Small intestine (tissue), 7 donors: Measurements from ENCODE around the gene CAMTA1. TPM values are rescaled to one million over a fixed set of nuclear protein-coding genes. Genes with fewer than 3 reads are reported as not detected.
"Not testable (repeated sequence)": the region's sequence is repeated elsewhere in the genome, so short reads cannot be mapped to it uniquely, and the experiment has no call there.

Experiments used
- DNase-seq, 2 donors: peaks; one replicate each; pipeline versions ENCODE4 v3.0.0 to v3.0.0-alpha.2; 2013
- FAIRE-seq: peaks from 2 replicates; lab custom pipeline; 2012; peaks lifted over from hg19 to GRCh38; lab: Jason Lieb, UNC
- H3K27ac ChIP-seq, 3 donors: one replicate each; pipeline ENCODE4 v1.5.1; 2013; ENCODE audit warnings: low read length in 2 of 3, mild to moderate bottlenecking in 2 of 3, control low read depth in 1 of 3, inconsistent platforms in 1 of 3, low read depth in 1 of 3, moderate library complexity in 1 of 3
- H3K27me3 ChIP-seq, 3 donors: one replicate each; pipeline ENCODE4 v1.6.1; 2013; ENCODE audit warnings: low read length in 3 of 3, inconsistent platforms in 1 of 3; ENCODE audit not compliant: control insufficient read depth in 3 of 3, insufficient read depth in 3 of 3
- H3K36me3 ChIP-seq, 3 donors: one replicate each; pipeline ENCODE4 v1.6.1; 2013; ENCODE audit warnings: low read length in 3 of 3, inconsistent platforms in 1 of 3, low read depth in 1 of 3, mild to moderate bottlenecking in 1 of 3, moderate library complexity in 1 of 3; ENCODE audit not compliant: control insufficient read depth in 3 of 3, insufficient read depth in 2 of 3
- H3K4me1 ChIP-seq, 3 donors: one replicate each; pipeline ENCODE4 v1.6.1; 2013; ENCODE audit warnings: low read length in 2 of 3, inconsistent platforms in 1 of 3, low read depth in 1 of 3, mild to moderate bottlenecking in 1 of 3, moderate library complexity in 1 of 3; ENCODE audit not compliant: control insufficient read depth in 3 of 3, insufficient read depth in 2 of 3
- H3K4me3 ChIP-seq, 3 donors: one replicate each; pipeline ENCODE4 v1.5.1; 2013; ENCODE audit warnings: low read length in 3 of 3, control low read depth in 1 of 3, inconsistent platforms in 1 of 3, low read depth in 1 of 3, mild to moderate bottlenecking in 1 of 3, moderate library complexity in 1 of 3
- H3K9me3 ChIP-seq, 2 donors: one replicate each; pipeline ENCODE4 v1.6.1; 2013; ENCODE audit warnings: low read depth in 1 of 2, low read length in 1 of 2; ENCODE audit not compliant: control insufficient read depth in 2 of 2, insufficient read depth in 1 of 2
- WGBS, 3 donors: extraction: QIAGEN DNeasy Blood & Tissue Kit; methylation state at CpG; one replicate each; pipeline ENCODE4 v1.1.7; 2013; 5-methylcytosine and 5-hydroxymethylcytosine counted together
- polyA plus RNA-seq, 4 donors: library from polyadenylated mRNA; stranded (reverse) in 3 of 4; unstranded in 1 of 4; fragments of 200-250 nt in 3 of 4; fragments of 120-200 nt in 1 of 4; gene quantifications; one replicate each; pipeline versions ENCODE4 v1.2.1 to v1.2.3, GENCODE V29; 2013
- donor health status: healthy with polysubstance abuse.
- donor health status: control.
- donor health status: control.
- donor health status: Bipolar disorder and iron deficiency.
- donor health status: healthy.

Gene CAMTA1
- polyA plus RNA-seq, 4 donors = 57.6 to 177 (median 147) TPM

DNA sequence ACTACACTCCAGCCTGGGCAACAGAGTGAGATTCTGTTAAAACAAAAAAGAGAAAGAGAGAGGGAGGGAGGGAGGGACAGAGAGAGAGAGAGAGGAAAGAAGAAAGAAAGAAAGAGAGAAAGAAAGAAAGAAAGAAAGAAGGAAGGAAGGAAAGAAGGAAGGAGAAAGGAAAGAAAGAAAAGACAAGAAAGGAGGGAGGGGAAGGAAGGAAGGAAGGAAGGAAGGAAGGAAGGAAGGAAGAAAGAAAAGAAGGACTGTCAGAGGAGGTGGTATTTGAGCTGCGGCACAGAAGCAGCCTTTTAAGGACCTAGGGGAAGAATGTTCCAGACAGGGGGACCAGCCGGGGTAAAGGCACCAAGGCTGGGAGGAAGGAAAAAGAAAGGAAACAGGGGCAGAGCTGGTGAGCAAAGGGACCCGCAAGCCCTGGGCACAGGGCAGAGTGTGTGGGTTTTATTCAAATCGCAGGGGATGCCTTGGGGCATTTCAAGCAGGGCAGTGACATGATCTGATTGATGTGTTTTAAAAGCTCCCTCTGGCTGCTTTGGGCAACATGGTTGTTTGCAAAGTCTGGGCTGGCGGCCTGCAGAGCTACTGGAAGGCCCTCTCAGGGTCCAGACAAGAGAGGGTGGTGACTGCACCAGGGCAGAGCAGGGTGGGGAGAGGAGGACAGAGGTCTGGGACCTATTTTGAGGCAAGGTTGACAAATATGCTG is 808.9 kb downstream of the CAMTA1 start:
- H3K27ac ChIP-seq = no peak overlapping the region
- no peaks in the 10 kb centered on the region for H3K4me1 ChIP-seq
- peaks cover 0 to 2% (median 0%) of the 10 kb centered on the region in 3 donors for H3K27me3 ChIP-seq
- no peaks in the 10 kb centered on the region for H3K36me3 ChIP-seq
- 59 to 74% (median 67%) methylated on average over 5 of the region's 5 CpGs for WGBS, 3 donors
- H3K4me3 ChIP-seq = no peak overlapping the region
- no peak for FAIRE-seq
- no peaks in the 10 kb centered on the region for H3K9me3 ChIP-seq
- DNase-seq = no peak

DNA sequence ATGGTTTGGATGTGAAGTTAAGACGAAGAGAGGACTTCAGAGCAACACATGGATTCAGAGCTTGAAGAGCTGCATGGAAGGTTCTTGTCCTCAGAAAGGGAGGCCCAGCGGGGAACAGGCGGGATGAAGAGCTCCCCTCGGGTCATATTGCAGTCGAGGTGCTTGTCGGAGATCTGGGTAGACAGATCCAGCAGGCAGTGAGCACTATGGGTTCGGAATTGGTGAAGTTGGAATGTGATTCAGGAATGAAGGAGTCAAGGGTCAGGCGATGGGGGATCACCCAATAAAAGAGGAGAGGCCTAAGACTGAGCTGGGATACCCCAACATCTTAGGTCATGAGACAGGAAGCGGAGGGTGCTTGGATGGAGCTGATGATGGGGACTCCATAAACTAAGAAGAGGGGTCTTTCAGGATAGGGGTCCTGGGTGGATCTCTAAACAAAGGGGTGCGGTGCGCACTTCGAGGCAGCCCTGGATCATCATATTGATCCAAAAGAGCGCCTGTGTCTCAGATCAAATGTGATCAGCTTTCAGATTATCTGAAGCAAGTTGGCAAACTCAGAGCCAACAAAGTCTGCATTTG is 809.6 kb downstream of the CAMTA1 start:
- FAIRE-seq = no peak
- WGBS, 3 donors = 87 to 89% (median 88%) methylated on average over 13 of the region's 13 CpGs
- Histone ChIP-seq H3K36me3 (no peaks in the 10 kb centered on the region), H3K27ac (no peak overlapping the region), H3K4me1 (no peaks in the 10 kb centered on the region), H3K4me3 (no peak overlapping the region), H3K27me3 (peaks cover 0 to under 1% (median 0%) of the 10 kb centered on the region in 3 donors), H3K9me3 (no peaks in the 10 kb centered on the region)
- no peak for DNase-seq

DNA sequence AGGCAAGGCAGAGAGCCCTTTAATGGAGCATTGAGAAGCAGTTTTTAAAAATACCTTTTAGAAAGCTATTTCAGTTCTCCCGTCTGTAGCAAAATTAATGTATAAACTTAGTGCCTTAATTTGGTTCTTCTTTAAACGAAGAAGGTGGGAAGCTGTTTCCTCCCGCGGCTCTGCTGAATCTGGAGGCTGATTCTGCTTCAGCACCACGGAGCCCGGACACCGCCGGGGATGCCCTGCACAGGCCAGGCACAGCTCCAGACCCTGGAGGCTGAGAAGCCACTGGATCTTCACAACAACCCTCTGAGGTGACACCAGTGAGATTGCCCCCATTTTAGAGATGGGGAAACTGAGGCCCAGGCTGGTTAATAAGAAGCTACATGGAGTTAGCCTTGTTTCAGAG is 810.1 kb downstream of the CAMTA1 start:
- DNase-seq (no peak), FAIRE-seq (no peak)
- H3K9me3 ChIP-seq = no peaks in the 10 kb centered on the region
- 67 to 82% (median 72%) methylated on average over 8 of the region's 8 CpGs for WGBS, 3 donors
- H3K4me1 ChIP-seq = no peaks in the 10 kb centered on the region
- no peak overlapping the region for H3K27ac ChIP-seq
- no peaks in the 10 kb centered on the region for H3K27me3 ChIP-seq
- H3K36me3 ChIP-seq = no peaks in the 10 kb centered on the region
- H3K4me3 ChIP-seq = no peak overlapping the region

DNA sequence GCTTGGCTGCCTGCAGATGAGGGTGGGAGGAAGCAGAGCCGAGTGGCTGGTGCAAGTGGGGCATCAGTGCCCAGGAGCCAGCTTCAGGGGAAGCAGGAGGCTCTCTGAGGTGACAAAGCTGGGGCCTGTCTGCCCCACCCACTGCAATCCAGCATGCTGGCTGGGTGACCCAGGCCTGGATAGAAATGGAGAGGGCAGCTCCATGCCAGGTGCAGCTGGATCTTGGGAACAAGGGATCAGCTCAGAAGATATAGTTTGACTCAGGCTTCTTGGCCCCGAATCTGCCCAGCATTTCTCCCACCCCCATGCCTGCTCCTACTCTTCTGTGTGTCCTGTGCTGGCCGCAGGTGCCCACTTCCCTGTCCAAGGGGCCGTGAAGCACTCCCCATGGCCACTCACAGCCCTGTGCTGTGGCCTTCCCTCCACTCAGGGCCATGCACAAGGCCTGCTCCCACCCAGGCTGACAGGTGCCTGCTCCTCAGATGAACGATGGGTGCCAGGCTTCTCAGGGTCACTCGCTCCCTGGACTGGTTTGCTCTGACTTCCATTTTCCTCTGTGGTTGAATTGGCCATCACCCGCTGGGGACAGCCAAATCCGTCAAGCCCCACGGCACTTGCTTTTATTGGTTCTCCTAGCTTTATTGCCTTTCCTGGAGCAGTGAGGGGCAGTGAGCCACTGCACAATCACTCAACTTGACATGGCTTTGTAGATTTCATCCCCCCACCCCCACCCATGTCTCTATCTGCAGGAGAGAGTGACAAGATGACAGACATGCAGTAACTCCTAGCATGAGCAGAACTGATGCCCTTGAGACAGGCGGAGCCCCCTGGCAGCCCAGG is 811.1 kb downstream of the CAMTA1 start:
- FAIRE-seq (no peak), DNase-seq (no peak)
- Histone ChIP-seq H3K27ac (no peak overlapping the region), H3K9me3 (no peaks in the 10 kb centered on the region), H3K4me3 (no peak overlapping the region), H3K4me1 (no peaks in the 10 kb centered on the region), H3K27me3 (no peaks in the 10 kb centered on the region), H3K36me3 (no peaks in the 10 kb centered on the region)
- WGBS, 3 donors = 73 to 77% (median 76%) methylated on average over 10 of the region's 10 CpGs

DNA sequence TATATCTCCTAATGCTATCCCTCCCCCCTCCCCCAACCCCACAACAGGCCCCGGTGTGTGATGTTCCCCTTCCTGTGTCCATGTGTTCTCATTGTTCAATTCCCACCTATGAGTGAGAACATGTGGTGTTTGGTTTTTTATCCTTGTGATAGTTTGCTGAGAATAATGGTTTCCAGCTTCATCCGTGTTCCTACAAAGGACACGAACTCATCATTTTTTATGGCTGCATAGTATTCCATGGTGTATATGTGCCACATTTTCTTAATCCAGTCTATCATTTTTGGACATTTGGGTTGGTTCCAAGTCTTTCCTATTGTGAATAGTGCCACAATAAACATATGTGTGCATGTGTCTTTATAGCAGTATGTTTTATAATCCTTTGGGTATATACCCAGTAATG is 812.8 kb downstream of the CAMTA1 start:
- H3K9me3 ChIP-seq, H3K27ac ChIP-seq, FAIRE-seq, H3K4me1 ChIP-seq, H3K4me3 ChIP-seq, DNase-seq, H3K36me3 ChIP-seq, H3K27me3 ChIP-seq: not testable (repeated sequence)
- WGBS, 3 donors = 90 to 97% (median 90%) methylated on average over 2 of the region's 3 CpGs

DNA sequence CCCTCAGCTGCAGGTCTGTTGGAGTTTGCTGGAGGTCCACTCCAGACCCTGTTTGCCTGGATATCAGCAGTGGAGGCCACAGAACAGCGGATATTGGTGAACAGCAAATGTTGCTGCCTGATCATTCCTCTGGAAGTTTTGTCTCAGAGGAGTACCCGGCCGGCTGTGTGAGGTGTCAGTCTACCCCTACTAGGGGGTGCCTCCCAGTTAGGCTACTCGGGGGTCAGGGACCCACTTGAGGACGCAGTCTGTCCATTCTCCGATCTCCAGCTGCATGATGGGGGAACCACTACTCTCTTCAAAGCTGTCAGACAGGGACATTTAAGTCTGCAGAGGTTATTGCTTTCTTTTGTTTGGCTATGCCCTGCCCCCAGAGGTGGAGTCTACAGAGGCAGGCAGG is 819.7 kb downstream of the CAMTA1 start:
- H3K4me3 ChIP-seq, H3K36me3 ChIP-seq, FAIRE-seq, H3K4me1 ChIP-seq, H3K27ac ChIP-seq, H3K27me3 ChIP-seq, H3K9me3 ChIP-seq, DNase-seq: not testable (repeated sequence)
- WGBS, 3 donors = 80 to 91% (median 86%) methylated on average over 6 of the region's 6 CpGs

DNA sequence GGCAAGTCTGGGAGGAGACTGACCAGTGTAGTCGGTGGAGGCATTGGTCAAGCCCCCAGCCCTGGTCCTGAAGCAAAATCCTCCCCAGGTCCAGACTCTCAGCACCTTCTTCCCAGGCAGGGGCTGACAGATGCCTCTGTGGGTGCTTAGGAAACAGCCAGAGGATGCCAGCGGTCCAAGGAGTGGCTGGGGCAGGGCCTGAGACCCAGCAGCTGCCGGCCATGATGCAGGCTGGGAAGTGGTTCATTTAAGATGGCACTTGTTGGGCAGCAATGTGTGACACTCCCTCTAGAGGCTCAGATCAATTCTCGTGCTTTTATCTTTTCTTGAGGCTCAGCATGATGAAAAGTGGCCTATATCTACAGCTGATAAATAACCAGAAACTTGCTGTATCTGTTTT is 820.8 kb downstream of the CAMTA1 start:
- DNase-seq (no peak), FAIRE-seq (no peak)
- H3K36me3 ChIP-seq = no peaks in the 10 kb centered on the region
- H3K4me3 ChIP-seq = no peak overlapping the region
- H3K4me1 ChIP-seq = no peaks in the 10 kb centered on the region
- 50 to 71% (median 60%) methylated on average over 4 of the region's 4 CpGs for WGBS, 3 donors
- H3K27ac ChIP-seq = no peak overlapping the region
- H3K27me3 ChIP-seq = no peaks in the 10 kb centered on the region
- H3K9me3 ChIP-seq = no peaks in the 10 kb centered on the region

DNA sequence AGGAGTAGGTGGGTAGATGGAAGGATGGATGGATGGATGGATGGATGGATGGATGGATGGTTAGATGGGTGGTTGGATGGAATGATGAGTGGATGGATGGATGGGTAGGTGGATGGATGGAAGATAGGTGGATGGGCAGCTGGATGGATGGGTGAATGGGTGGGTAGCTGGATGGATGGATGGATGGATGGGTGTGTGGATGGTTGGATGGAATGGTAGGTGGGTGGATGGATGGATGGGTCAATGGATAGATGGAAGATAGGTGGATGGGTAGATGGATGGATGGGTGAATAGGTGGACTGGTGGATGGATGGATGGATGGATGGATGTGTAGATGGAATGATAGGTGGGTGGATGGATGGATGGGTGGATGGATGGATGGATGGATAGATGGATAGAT is 821.8 kb downstream of the CAMTA1 start:
- DNase-seq = no peak
- FAIRE-seq = no peak
- no peaks in the 10 kb centered on the region for H3K4me1 ChIP-seq
- H3K4me3 ChIP-seq = no peak overlapping the region
- H3K27ac ChIP-seq = no peak overlapping the region
- H3K36me3 ChIP-seq = no peaks in the 10 kb centered on the region
- H3K27me3 ChIP-seq = no peaks in the 10 kb centered on the region
- no peaks in the 10 kb centered on the region for H3K9me3 ChIP-seq
